ENCODE measurements around the gene ATP8A2. TPM values are rescaled to one million over a fixed set of nuclear protein-coding genes. Genes with fewer than 3 reads are reported as not detected.

The ATP8A2 gene
- total RNA-seq, 4 donors from 2014 or later: 0.20 to 1.1 (median 0.59) TPM

- intact Hi-C loops (cut with DNase I; ENCODE audit: low total_unique reads): no loop called here
Measured at GRCh38 chr13:25673711-25674110, 301.9 kb downstream of the ATP8A2 start.

DNA sequence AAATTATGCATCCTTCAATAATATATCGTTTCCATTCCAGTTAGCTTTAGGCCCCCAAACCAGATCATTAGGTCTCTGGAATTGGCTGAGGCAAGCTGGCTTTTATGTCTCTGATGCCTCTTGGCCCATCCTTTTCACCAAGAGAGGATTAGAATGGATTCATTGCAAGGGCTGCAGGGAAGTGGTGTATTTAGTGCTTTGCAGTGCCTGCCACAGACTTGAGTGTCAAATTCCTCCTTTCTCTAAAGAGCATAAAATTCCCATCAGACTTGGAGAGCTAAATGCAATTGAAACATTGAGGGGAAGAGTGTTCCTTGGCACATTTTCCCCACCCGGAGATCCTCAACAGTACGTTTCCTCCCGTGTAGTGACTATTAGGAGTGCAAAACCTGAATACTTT, 302.6 kb downstream of the ATP8A2 start:
- WGBS, 2 donors (ENCODE audit: low coverage in 1 of 2): 75 to 86% methylated on average over 4 of the region's 4 CpGs
- Histone ChIP-seq H3K36me3 (no peaks in the 10 kb centered on the region), H3K27ac (no peak overlapping the region), H3K4me1 (no peaks in the 10 kb centered on the region), H3K27me3 (no peaks in the 10 kb centered on the region), H3K9me3 (no peaks in the 10 kb centered on the region), H3K4me3 (no peak overlapping the region)
- in situ Hi-C loops (cut with MboI; ENCODE audit: low pct_ligation_motif_present in 1 of 4, low pct_unique_long_range_greater_than_20kb in 1 of 4, low sequenced_read_pairs in 3 of 4) (no loop called here), intact Hi-C loops (cut with DNase I; ENCODE audit: low total_unique reads) (no loop called here)
- no peak for TF ChIP-seq POLR2A (IDR thresholded peaks at IDR 0.05)
- TF ChIP-seq EP300 (IDR thresholded peaks at IDR 0.05; ENCODE audit: low read depth): no peak
- TF ChIP-seq, protein P1, sequence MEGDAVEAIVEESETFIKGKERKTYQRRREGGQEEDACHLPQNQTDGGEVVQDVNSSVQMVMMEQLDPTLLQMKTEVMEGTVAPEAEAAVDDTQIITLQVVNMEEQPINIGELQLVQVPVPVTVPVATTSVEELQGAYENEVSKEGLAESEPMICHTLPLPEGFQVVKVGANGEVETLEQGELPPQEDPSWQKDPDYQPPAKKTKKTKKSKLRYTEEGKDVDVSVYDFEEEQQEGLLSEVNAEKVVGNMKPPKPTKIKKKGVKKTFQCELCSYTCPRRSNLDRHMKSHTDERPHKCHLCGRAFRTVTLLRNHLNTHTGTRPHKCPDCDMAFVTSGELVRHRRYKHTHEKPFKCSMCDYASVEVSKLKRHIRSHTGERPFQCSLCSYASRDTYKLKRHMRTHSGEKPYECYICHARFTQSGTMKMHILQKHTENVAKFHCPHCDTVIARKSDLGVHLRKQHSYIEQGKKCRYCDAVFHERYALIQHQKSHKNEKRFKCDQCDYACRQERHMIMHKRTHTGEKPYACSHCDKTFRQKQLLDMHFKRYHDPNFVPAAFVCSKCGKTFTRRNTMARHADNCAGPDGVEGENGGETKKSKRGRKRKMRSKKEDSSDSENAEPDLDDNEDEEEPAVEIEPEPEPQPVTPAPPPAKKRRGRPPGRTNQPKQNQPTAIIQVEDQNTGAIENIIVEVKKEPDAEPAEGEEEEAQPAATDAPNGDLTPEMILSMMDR (IDR thresholded peaks at IDR 0.05): no peak
- no peak for TF ChIP-seq POLR2AphosphoS5 (IDR thresholded peaks at IDR 0.05)
- DNase-seq: no peak

More at GRCh38 chr13:25673711-25674110, 301.9 kb downstream of the ATP8A2 start:
- WGBS, 2 donors (ENCODE audit: low coverage in 1 of 2): 85 to 88% methylated on average over 3 to 5 of the region's 5 CpGs
- Histone ChIP-seq H3K27me3 (no peaks in the 10 kb centered on the region), H3K9me3 (no peaks in the 10 kb centered on the region), H3K4me3 (no peak overlapping the region), H3K36me3 (no peaks in the 10 kb centered on the region), H3K4me1 (no peaks in the 10 kb centered on the region), H3K27ac (no peak overlapping the region)
- DNase-seq: no peak
- no peak for TF ChIP-seq EP300 (IDR thresholded peaks at IDR 0.05; ENCODE audit: low read depth)
- in situ Hi-C loops (cut with MboI; ENCODE audit: low pct_ligation_motif_present in 1 of 4, low pct_unique_long_range_greater_than_20kb in 1 of 4, low sequenced_read_pairs in 3 of 4): no loop called here

DNA sequence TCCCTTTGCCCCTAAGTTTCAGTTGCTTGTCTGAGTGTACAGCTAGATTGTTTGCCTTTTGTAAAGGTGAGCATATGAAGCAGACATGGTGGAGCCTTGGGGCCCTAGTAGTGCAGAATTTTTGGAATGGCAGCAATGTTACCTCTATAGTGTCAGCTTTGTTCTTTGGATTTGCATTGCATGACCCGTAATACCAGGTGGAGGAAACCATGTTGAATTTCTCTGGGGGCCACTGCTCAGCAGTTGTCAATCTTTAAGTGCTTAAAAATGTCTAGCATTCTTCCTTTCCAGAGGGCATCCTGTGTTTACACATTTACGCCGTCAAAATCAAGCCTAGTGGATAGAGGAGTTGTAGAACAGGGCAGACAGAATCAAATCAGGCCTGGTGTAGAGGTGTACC, 303.3 kb downstream of the ATP8A2 start:
- Histone ChIP-seq H3K27me3 (no peaks in the 10 kb centered on the region), H3K9me3 (no peaks in the 10 kb centered on the region), H3K4me3 (no peak overlapping the region), H3K27ac (no peak overlapping the region), H3K36me3 (no peaks in the 10 kb centered on the region), H3K4me1 (no peaks in the 10 kb centered on the region)
- in situ Hi-C loops (cut with MboI; ENCODE audit: low pct_ligation_motif_present in 1 of 4, low pct_unique_long_range_greater_than_20kb in 1 of 4, low sequenced_read_pairs in 3 of 4): no loop called here
- WGBS, 2 donors (ENCODE audit: low coverage in 1 of 2): 82 to 83% methylated on average over 2 to 3 of the region's 3 CpGs
- TF ChIP-seq EP300 (IDR thresholded peaks at IDR 0.05; ENCODE audit: low read depth): no peak
- no peak for TF ChIP-seq POLR2AphosphoS5 (IDR thresholded peaks at IDR 0.05)
- TF ChIP-seq POLR2A (IDR thresholded peaks at IDR 0.05): no peak
- TF ChIP-seq, protein P1 (IDR thresholded peaks at IDR 0.05): no peak
- no peak for DNase-seq
- intact Hi-C loops (cut with DNase I; ENCODE audit: low total_unique reads): no loop called here

DNA sequence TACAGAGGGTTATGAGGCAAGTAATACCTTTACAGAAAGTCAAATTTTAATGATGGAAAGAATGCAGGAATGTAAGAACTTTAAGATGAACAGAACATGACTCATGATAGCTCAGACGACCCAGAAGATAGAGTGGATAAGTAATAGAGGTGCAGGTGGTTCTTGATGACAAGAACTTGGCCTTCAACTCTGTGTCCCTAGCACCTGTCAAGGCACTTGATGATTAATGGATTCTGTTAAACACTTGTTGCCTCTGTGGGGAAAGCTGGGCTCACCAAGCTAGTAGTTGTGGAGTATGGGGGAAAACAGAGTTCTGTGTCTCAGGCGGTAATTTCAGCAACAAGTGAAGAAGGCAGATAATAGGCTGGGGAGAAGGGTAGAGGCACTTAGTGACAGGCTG, 306.2 kb downstream of the ATP8A2 start:
- Histone ChIP-seq H3K36me3 (no peaks in the 10 kb centered on the region), H3K27ac (no peak overlapping the region), H3K27me3 (no peaks in the 10 kb centered on the region), H3K4me1 (no peaks in the 10 kb centered on the region), H3K4me3 (no peak overlapping the region), H3K9me3 (no peaks in the 10 kb centered on the region)
- WGBS, 2 donors (ENCODE audit: low coverage in 1 of 2): 71 to 72% methylated on average over 2 of the region's 2 CpGs
- TF ChIP-seq, protein P1 (IDR thresholded peaks at IDR 0.05): no peak
- TF ChIP-seq EP300 (IDR thresholded peaks at IDR 0.05; ENCODE audit: low read depth): no peak
- TF ChIP-seq POLR2AphosphoS5 (IDR thresholded peaks at IDR 0.05): no peak
- no peak for TF ChIP-seq POLR2A (IDR thresholded peaks at IDR 0.05)
- no peak for DNase-seq
- in situ Hi-C loops (cut with MboI; ENCODE audit: low pct_ligation_motif_present in 1 of 4, low pct_unique_long_range_greater_than_20kb in 1 of 4, low sequenced_read_pairs in 3 of 4): no loop called here
- intact Hi-C loops (cut with DNase I; ENCODE audit: low total_unique reads): no loop called here

GRCh38 chr13:25678398-25678797, 306.6 kb downstream of the ATP8A2 start:
- H3K4me3 ChIP-seq: no peak overlapping the region
- no peak overlapping the region for H3K27ac ChIP-seq
- intact Hi-C loops (cut with DNase I; ENCODE audit: low total_unique reads) (no loop called here), in situ Hi-C loops (cut with MboI; ENCODE audit: low pct_ligation_motif_present in 1 of 4, low pct_unique_long_range_greater_than_20kb in 1 of 4, low sequenced_read_pairs in 3 of 4) (no loop called here)
- DNase-seq: peak; percentile 11
- H3K36me3 ChIP-seq: no peaks in the 10 kb centered on the region
- H3K4me1 ChIP-seq: no peaks in the 10 kb centered on the region
- no peaks in the 10 kb centered on the region for H3K9me3 ChIP-seq
- WGBS, 2 donors (ENCODE audit: low coverage in 1 of 2): 74% methylated on average over 2 of the region's 2 CpGs; no CpG with 5 or more reads in 1 of the 2 donors
- H3K27me3 ChIP-seq: no peaks in the 10 kb centered on the region
- TF ChIP-seq POLR2A (IDR thresholded peaks at IDR 0.05): no peak
- TF ChIP-seq, protein P1 (IDR thresholded peaks at IDR 0.05): peak in 1 of 5 experiments; percentile 10
- no peak for TF ChIP-seq EP300 (IDR thresholded peaks at IDR 0.05; ENCODE audit: low read depth)
- TF ChIP-seq POLR2AphosphoS5 (IDR thresholded peaks at IDR 0.05): no peak

Measured in transverse colon (tissue), 4 donors.